CD4-positive, alpha-beta T cell treated with Interleukin-6 for 4 hours (primary cell): ENCODE measurements around the gene TRIM9.

Source experiments
- DNase-seq: peaks from one replicate; pipeline ENCODE4 v3.0.0-alpha.2; 2020; ENCODE audit warnings: mixed read lengths

Gene TRIM9

DNA sequence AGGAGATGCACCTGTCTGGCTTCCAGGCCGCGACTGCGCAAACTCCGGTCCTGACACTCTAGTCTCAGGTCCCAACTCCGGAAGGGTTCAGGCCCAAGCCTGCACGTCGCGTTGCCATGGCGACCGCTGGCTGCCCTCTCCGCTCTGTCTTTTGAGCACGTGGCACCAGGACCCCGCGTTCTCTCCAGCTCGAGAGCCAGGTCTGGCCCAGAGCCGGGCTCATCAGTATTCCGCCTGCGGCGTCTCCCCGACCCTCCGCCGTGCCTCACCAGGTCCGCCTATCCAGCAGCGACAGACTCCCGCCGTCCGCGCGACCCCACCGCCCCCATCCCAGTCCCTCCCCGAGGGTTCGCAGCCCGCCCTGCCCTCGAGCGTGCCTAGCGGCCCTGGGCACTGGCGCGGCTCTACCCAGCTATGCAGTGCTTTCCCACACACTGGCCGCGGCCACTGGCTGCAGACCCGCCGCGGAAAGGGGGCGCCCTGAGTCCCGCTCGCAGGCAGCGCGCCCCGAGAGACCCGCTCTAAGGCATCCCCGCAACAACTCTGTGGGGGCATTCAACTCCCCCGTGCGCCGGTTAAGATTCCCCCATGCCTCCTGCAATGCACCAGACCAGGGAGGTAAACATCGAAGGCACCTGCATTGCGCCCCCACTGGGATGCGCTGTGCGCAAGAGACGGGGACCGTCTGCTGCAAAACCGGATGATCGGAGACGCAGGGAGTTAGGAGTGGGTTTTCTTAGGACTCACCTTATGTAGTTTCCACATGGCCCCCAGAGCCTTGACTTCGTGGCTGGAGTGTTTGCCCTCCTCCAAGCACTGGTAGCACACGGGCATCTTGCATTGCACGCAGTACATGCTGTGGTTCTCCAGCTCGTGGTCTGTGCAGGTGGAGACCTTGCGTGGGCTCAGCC lies 1.3 kb downstream of the TRIM9 start:
- DNase-seq = peak; percentile 59

DNA sequence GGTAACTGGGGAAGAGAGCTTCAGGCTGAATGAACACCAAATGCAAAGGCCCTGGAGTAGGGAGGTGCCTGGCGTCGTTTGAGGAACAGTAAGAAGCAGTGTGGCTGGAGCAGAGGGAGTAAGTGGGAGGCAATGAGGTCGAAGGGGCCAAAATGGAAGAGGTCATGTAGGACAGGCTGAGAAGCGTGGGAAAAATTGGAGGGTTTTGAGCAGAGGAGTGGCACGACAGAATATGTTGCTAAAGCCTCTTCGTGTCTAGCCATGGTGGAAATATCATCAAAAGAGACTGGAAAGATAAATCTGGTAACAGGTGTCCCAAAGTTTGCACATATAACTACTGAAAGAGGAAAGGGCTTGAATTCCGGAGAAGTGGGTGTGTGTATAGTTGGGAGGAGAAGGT lies 1.9 kb downstream of the TRIM9 start:
- DNase-seq = no peak

- DNase-seq = no peak
Measured at GRCh38 chr14:51089278-51089677, 5.6 kb downstream of the TRIM9 start.

DNA sequence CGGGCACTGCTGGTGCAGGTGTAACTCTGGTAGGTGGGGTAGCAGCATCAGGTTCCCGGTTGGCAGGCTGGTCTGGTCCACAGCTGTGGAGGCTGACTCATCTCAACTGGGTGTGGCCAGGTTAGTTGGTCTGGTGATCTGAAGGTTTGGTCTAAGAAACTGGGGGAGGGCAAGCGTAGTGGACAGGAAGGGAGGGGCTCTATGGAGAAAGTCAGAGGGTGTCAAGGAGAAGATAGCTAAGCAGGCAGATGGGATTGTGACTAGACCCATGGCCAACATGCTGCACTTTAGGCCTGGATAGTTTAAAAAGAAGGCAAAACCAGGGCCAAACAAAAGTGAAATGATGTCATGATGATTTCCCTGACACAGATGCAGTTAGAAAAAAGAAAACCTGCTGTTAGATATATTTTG lies 7.9 kb downstream of the TRIM9 start:
- DNase-seq = no peak

- no peak for DNase-seq
Measured at GRCh38 chr14:51086044-51086443, 8.9 kb downstream of the TRIM9 start.

DNA sequence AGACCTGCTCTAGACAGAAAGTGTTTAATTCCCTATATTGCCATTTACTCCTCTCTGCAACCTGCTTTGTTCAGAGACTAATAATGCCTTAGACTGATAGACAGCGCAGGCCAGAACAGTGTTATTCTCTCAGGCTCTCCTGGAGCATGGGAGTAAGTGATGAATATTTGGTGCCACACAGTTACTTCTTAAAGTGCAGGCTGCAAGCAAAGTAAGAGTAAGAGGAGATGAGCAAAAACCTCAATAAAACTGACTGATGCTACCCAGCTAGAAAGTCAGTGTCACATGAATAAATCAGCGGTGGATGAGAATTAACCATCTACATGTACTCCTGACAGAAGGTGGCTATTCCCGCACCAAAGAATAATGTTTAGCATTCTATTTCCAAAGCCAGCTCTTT lies 9.9 kb downstream of the TRIM9 start:
- DNase-seq = no peak

DNA sequence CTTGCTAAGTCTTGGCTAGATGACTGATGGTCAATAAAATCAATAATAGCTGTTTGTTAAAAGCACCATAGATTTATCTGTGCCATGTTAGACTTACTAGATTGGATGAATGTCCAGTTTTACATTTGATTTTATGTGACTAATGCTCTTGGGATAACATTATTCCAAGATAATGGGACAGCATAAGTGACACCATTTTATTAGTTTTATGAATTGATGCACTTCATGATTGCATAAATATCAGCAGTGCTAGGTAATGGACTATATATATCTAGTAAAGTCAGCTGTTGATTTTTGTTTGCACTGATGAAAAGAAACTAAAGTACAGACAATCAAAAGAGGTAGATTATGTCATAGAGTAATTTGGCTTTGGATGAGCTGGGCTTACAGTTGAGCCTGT lies 10.4 kb downstream of the TRIM9 start:
- no peak for DNase-seq

- no peak for DNase-seq
Measured at GRCh38 chr14:51082349-51082748, 12.6 kb downstream of the TRIM9 start.

- DNase-seq = no peak
Measured at GRCh38 chr14:51081712-51082111, 13.2 kb downstream of the TRIM9 start.

DNA sequence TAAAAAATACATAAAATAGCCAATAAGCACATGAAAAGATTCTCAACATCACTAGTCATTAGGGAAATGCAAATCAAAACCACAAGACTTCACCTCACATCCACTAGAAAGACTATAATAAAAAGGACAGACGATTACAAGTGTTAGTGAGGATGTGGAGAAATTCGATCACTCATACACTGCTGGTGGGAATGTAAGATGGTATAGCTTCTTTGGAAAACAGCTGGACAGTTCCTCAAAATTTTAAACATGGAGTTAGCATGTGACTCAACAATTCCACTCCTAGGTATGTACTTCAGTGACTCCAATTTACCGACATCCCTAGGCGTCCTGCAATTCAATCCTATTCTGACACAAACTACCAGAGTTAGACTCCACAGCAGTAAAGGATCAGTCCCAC lies 13.7 kb downstream of the TRIM9 start:
- no peak for DNase-seq

DNA sequence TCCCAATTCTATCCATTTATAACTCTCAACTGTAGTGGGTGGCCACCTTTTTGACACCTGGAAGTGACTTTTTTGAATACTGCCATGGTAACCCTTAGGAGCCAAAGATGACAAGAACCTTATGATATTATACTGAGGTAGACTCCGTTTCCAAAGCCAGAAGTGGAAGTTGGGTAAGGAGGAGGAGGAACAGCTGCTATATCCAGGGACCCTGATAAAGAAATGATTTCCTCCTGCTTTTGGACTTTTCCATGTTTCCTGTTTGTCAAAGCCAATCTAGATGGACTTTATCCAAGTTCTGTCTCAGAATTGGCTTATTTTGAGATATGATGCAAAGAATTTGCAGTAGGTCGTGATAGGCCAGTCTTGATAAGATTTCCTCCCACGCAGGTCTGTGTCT lies 14.3 kb downstream of the TRIM9 start:
- DNase-seq = no peak

DNA sequence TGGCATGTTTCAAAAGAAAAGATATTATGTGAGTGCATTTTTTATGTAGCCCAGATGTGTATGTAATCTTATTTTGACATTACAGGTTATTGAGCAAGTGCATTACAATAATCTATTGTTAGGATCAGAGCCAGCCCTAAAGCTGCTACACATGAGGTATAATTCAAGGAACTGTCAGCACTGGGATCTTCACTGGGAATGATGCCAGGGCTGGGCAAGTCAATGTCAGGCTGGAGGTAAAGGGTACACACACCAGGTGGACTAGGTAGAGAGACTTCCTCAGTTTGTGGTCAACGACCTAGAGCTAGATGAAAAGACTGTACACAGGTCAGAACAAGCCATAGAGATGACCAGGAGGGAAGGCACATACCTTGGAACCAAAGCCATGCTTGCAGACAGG lies 15.4 kb downstream of the TRIM9 start:
- DNase-seq = no peak

- DNase-seq = no peak
Measured at GRCh38 chr14:51079085-51079484, 15.8 kb downstream of the TRIM9 start.

DNA sequence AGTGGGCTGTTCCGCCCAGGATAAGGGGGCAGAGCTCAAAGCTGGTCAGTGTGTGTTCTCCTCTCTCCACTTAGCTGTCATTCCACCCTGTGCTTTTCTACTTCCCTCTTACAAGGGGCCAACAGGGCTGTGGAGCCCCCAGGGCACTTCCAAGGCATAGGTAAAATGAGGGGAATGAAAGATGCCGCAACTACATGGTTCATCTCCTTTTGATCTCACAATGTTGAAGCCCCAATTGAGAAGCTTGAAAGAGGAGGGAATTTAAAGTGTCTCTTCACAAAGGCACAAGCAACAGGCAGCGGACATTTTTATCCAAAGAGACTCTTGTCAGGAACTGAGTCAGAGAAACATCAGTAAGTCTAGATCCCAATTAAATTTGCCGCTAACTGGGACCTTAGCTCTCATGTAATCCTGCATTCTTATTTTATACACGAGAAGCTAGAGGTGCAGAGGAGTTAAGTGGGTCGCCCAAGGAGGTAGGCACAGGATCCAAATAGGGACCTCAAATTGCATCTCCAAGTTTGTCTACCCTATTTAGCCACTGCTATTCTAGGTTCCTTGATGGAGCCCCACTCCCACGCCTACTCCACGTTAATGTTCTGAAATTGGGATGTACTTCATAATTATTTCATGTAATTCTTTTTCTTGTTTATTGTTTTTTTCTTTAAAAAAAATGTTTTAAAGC lies 20.1 kb downstream of the TRIM9 start:
- DNase-seq = no peak

- no peak for DNase-seq
Measured at GRCh38 chr14:51073731-51074130, 21.2 kb downstream of the TRIM9 start.

DNA sequence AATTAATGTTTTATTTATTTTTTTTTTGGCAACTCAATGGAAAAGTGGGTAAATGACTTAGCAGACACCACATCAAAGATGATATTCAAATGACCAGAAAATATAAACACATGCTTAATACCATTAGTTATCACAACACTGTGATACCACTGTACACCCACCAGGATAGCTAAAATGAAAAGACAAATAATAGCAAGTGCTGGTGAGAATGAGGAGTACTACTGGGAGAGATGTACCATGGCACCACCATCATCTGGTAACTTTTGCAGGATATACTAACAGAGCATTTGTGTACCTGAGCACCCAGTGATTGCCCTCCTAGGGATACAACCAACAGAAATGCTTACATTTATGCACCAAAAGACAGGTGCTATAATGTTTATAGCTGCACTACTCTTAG lies 21.9 kb downstream of the TRIM9 start:
- no peak for DNase-seq

DNA sequence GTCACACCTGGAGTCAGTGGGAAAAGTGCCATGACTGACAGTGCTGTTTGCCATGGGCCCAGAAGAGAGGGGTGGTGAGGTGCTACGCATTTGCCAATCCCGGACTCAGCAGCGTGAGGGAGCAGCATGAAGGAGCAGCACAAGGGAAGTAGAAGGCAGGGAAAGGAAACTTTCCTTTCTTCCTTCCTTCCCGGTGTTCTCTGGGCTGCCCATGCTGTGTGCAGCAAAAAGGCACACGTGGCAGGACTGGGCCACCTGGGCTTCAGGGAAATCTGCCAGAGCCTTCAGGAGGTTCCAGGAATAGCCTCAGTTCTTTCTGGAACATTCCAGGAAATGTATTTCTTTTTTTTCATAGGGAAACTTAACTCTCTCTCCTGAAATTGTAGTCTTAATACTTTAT lies 23.0 kb downstream of the TRIM9 start:
- DNase-seq = no peak

DNA sequence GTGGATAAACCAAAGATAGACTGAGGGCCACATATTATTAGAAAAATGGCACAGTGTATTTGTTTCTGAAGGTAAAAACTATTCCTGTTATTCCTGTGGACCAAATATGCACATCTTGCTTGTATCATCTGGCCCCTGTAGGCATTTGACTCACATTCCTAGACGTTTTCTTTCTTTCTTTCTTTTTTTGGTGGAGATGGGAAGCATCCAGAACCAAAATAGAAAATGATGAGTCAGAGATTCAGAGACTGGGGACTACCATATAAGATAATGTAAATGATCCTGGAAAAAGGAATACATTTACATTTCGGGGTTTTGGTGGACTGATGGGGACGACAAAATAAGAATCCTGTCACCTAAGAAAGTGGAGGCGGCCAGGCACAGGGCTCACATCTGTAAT lies 24.2 kb downstream of the TRIM9 start:
- DNase-seq = no peak

GRCh38 chr14:51069055-51069454 lies 25.9 kb downstream of the TRIM9 start:
- no peak for DNase-seq

GRCh38 chr14:51068268-51068667 lies 26.6 kb downstream of the TRIM9 start:
- no peak for DNase-seq

GRCh38 chr14:51067295-51067694 lies 27.6 kb downstream of the TRIM9 start:
- no peak for DNase-seq

DNA sequence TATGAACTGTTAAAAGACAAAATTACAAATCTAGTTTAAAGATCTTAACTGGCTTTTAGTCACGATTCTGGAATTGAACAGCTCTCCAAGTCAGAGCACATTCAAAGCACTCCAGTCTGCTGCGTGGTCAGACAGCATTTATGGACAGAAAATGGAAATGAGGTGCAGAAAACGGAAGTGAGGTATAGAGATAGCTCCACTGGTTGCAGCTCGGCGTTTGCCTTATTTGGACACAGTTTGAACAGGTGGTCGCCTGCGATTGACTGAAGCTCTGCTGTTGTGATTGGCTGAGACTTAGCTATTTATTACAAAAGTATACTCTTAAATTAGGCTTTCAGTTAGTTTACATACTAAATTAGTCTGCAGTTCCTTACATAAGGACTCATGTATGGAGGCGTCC lies 28.3 kb downstream of the TRIM9 start:
- DNase-seq = no peak

DNA sequence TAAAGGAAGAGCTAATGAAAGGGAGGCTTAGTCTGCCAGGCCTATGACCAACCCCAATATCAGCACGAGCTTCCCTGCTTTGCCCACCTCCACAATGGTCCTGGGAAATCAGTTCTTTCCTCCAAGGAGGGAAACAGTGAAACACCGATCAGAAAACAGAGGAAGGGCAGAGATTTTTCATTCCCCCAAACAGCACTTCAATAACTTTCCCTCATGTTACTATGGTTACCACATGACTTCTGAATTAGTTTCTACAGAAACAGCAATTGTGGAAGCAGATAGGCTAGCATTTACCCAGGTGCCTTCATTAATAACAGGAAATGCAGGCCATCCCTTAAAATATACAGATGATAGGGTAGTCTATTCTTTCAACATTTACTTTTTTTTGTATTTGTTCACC lies 35.9 kb downstream of the TRIM9 start:
- no peak for DNase-seq

DNA sequence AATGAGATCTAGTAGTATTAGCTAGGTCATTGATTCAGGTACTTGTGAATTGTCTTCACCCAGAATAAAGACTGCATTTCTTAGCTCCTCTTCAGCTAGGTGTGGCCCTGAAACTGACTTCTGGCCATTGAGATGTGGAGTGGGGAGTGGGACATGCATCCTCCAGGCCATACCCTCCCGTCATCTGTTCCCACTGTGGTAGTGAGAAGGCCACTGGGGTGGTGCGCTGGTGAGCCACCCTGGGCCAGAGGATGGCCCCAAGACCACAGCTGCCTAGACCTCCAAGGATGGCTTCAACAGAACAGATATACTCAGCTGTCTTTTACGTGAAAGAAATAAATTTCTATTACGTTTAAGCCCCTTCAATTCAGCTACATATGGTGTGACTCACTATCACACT lies 36.5 kb downstream of the TRIM9 start:
- DNase-seq = no peak

- no peak for DNase-seq
Measured at GRCh38 chr14:51056421-51056820, 38.5 kb downstream of the TRIM9 start.
